Measurements from ENCODE around the gene CYP27C1. TPM values are rescaled to one million over a fixed set of nuclear protein-coding genes. Genes with fewer than 3 reads are reported as not detected.

Gene CYP27C1
- total and polyA plus RNA-seq, 8 donors, result 0.02 to 0.09 (median 0.03) TPM; not detected in 3

- Histone ChIP-seq H3K27ac (no peak overlapping the region), H3K36me3 (no peaks in the 10 kb centered on the region), H3K4me3 (no peak overlapping the region), H3K9me3 (no peaks in the 10 kb centered on the region), H3K4me1 (no peaks in the 10 kb centered on the region), H3K27me3 (no peaks in the 10 kb centered on the region)
- 78 to 85% methylated on average over 4 of the region's 4 CpGs for WGBS, 2 donors
- no peak for TF ChIP-seq CTCF (IDR thresholded peaks at IDR 0.05)
- FAIRE-seq (no peak), DNase-seq (no peak), ATAC-seq (no peak)
- intact Hi-C loops (cut with DNase I), result no loop called here
Measured at GRCh38 chr2:127142663-127143630, 77.2 kb downstream of the CYP27C1 start.

GRCh38 chr2:127140538-127140937 is 79.6 kb downstream of the CYP27C1 start:
- ATAC-seq (no peak), DNase-seq (no peak), FAIRE-seq (no peak)
- Histone ChIP-seq H3K4me1 (no peaks in the 10 kb centered on the region), H3K36me3 (no peaks in the 10 kb centered on the region), H3K27me3 (no peaks in the 10 kb centered on the region), H3K9me3 (no peaks in the 10 kb centered on the region), H3K4me3 (no peak overlapping the region), H3K27ac (no peak overlapping the region)
- TF ChIP-seq CTCF (IDR thresholded peaks at IDR 0.05), result no peak
- 52 to 62% methylated on average over 13 of the region's 13 CpGs for WGBS, 2 donors
- intact Hi-C loops (cut with DNase I), result no loop called here

GRCh38 chr2:127139766-127140165 is 80.3 kb downstream of the CYP27C1 start:
- TF ChIP-seq CTCF (IDR thresholded peaks at IDR 0.05), result no peak

DNA sequence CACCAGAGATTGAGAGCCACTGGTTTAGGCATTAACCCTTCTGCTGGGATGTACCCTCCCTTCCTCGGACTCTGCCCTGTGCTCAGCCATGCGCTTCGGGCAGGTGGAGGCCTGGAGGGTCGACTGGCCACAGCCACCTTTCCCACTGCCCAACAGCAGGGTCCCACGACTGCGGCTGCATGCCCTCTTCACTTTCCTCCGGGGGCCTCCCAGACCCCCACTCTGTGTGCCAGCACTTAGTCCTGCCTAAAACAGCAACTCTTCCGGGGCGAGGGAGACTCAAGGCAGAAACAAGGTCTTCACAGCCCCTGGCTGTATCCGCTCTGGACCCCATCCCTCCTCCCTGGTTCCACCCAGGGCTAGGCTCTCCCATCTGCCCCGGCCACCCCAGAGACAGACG is 81.8 kb downstream of the CYP27C1 start:
- no peaks in the 10 kb centered on the region for H3K9me3 ChIP-seq
- no peaks in the 10 kb centered on the region for H3K4me1 ChIP-seq
- H3K27ac ChIP-seq, result no peak overlapping the region
- H3K4me3 ChIP-seq, result no peak overlapping the region
- WGBS, 2 donors, result 82 to 88% methylated on average over 12 of the region's 12 CpGs
- ATAC-seq, result no peak
- TF ChIP-seq CTCF (IDR thresholded peaks at IDR 0.05), result no peak
- DNase-seq, result no peak
- H3K27me3 ChIP-seq, result no peaks in the 10 kb centered on the region
- FAIRE-seq, result no peak
- no peaks in the 10 kb centered on the region for H3K36me3 ChIP-seq
- intact Hi-C loops (cut with DNase I), result no loop called here

More at GRCh38 chr2:127139766-127140165, 80.3 kb downstream of the CYP27C1 start:
- FAIRE-seq (no peak), ATAC-seq (no peak), DNase-seq (no peak)
- 72 to 74% methylated on average over 2 of the region's 2 CpGs for WGBS, 2 donors
- Histone ChIP-seq H3K9me3 (no peaks in the 10 kb centered on the region), H3K27me3 (no peaks in the 10 kb centered on the region), H3K27ac (no peak overlapping the region), H3K4me3 (no peak overlapping the region), H3K36me3 (no peaks in the 10 kb centered on the region), H3K4me1 (no peaks in the 10 kb centered on the region)
- intact Hi-C loops (cut with DNase I), result no loop called here

DNA sequence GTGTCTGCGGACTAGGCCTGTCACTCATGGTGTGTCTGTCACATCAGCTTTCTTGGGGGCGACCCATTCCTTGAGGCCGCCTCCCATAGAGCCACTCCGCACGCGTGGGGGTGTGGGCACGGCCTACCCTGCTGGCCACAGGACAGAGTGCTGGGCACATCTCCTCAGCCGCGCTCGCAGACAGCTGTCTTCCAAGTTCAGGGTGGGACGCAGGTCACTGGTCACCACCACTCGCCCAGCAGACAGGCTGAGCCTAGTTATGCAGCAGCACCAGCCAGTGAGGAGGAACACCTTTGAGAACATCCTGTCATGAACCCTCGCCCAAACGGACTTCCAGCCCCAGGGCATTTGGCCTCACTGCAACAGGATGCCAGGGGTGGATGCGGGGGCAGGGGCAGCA is 82.4 kb downstream of the CYP27C1 start:
- no peaks in the 10 kb centered on the region for H3K27me3 ChIP-seq
- no peak overlapping the region for H3K27ac ChIP-seq
- H3K9me3 ChIP-seq, result no peaks in the 10 kb centered on the region
- peak in 1 of 6 donors; percentile 56 for DNase-seq
- 83 to 87% methylated on average over 15 of the region's 15 CpGs for WGBS, 2 donors
- H3K36me3 ChIP-seq, result no peaks in the 10 kb centered on the region
- no peak for ATAC-seq
- no peak overlapping the region for H3K4me3 ChIP-seq
- intact Hi-C loops (cut with DNase I), result no loop called here
- no peak for FAIRE-seq
- H3K4me1 ChIP-seq, result no peaks in the 10 kb centered on the region
- TF ChIP-seq CTCF (IDR thresholded peaks at IDR 0.05), result no peak

All from pancreas (tissue), 10 donors.